HUES64 (cell line): ENCODE data around the gene WNT16.

Source experiments
- H3K27ac ChIP-seq: 2 replicates; pipeline ENCODE4 v1.7.0; 2013; ENCODE audit warnings: low read depth, low read length, inconsistent platforms
- H3K27me3 ChIP-seq: 2 replicates; pipeline ENCODE4 v1.6.1; 2013; ENCODE audit warnings: mild to moderate bottlenecking, low read length; ENCODE audit not compliant: insufficient read depth
- H3K36me3 ChIP-seq: 2 replicates; pipeline ENCODE4 v1.6.1; 2013; ENCODE audit warnings: mild to moderate bottlenecking, low read length; ENCODE audit not compliant: insufficient read depth
- H3K4me1 ChIP-seq: 2 replicates; pipeline ENCODE4 v1.6.1; 2013; ENCODE audit warnings: mild to moderate bottlenecking, low read length, moderate library complexity; ENCODE audit not compliant: insufficient read depth
- H3K4me3 ChIP-seq: 2 replicates; pipeline ENCODE4 v1.5.1; 2013; ENCODE audit warnings: mild to moderate bottlenecking, low read length, moderate library complexity
- H3K9ac ChIP-seq: 2 replicates; pipeline ENCODE4 v1.6.1; 2013; ENCODE audit warnings: mild to moderate bottlenecking, low read depth, low read length
- H3K9me3 ChIP-seq: 2 replicates; pipeline ENCODE4 v1.6.1; 2013; ENCODE audit warnings: low read depth, low read length; ENCODE audit not compliant: insufficient read depth
- WGBS: fragments of 150-250, 120-280 bp; methylation state at CpG from one replicate; pipeline ENCODE4 v1.1.7; 2013; ENCODE audit warnings: missing lambda C conversion rate; 5-methylcytosine and 5-hydroxymethylcytosine counted together

The WNT16 gene

DNA sequence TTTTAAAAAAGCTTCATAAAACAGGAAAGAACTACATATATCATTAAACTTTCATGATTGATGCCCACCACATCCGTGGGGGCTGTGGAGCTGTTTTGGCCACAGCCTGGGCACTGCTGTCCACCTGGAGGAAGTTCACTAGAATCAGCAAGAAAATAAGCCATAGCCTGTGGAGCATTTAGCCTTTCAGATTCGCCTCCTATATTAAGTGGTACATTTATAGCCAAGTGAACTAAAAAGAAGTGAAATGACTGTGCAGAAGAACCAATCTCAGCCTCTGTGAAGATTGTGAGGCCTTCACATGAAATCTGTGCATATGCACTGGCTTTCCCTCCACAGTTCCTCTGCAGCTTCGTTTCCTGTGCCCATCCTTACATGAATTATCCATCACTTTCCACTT is 23.5 kb downstream of the WNT16 start:
- 92% methylated on average over 3 of the region's 3 CpGs for WGBS

DNA sequence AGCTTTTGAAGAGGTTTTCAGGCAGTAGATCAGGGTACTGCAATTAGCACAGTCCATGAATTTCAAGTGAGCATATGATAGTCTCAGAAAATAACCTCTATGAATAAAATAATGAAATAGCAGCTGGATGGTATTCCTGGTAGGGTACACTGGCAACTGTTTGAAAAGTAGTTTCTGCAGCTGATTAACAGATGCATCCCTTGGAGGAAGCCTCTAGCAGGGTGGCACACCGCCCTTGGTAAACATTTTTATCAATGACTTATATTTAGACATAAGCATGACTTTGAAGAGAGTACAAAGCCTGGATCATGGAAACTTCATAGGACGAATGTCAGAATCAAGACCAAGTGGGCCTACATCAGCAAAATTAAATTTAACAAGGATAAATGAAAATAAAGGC is 26.8 kb downstream of the WNT16 start:
- peaks cover 98% of the 10 kb centered on the region for H3K36me3 ChIP-seq
- no peaks in the 10 kb centered on the region for H3K9me3 ChIP-seq
- no peak overlapping the region for H3K4me3 ChIP-seq
- WGBS: 100% methylated on average over 1 of the region's 2 CpGs
- no peak overlapping the region for H3K9ac ChIP-seq
- H3K27me3 ChIP-seq: no peaks in the 10 kb centered on the region
- H3K4me1 ChIP-seq: peaks cover 16% of the 10 kb centered on the region
- no peak overlapping the region for H3K27ac ChIP-seq

More for the DNA sequence above, 23.5 kb downstream of the WNT16 start:
- Histone ChIP-seq H3K4me3 (no peak overlapping the region), H3K27ac (no peak overlapping the region), H3K27me3 (no peaks in the 10 kb centered on the region), H3K9ac (no peak overlapping the region), H3K36me3 (peaks cover 70% of the 10 kb centered on the region), H3K4me1 (no peaks in the 10 kb centered on the region), H3K9me3 (no peaks in the 10 kb centered on the region)

GRCh38 chr7:121360564-121360963 is 31.8 kb downstream of the WNT16 start:
- H3K4me1 ChIP-seq: peaks cover 21% of the 10 kb centered on the region
- peaks cover 95% of the 10 kb centered on the region for H3K36me3 ChIP-seq
- H3K4me3 ChIP-seq: no peak overlapping the region
- no peak overlapping the region for H3K27ac ChIP-seq
- whole genome bisulfite sequencing: 99% methylated on average over 4 of the region's 5 CpGs
- H3K9me3 ChIP-seq: no peaks in the 10 kb centered on the region
- H3K9ac ChIP-seq: no peak overlapping the region
- H3K27me3 ChIP-seq: no peaks in the 10 kb centered on the region

DNA sequence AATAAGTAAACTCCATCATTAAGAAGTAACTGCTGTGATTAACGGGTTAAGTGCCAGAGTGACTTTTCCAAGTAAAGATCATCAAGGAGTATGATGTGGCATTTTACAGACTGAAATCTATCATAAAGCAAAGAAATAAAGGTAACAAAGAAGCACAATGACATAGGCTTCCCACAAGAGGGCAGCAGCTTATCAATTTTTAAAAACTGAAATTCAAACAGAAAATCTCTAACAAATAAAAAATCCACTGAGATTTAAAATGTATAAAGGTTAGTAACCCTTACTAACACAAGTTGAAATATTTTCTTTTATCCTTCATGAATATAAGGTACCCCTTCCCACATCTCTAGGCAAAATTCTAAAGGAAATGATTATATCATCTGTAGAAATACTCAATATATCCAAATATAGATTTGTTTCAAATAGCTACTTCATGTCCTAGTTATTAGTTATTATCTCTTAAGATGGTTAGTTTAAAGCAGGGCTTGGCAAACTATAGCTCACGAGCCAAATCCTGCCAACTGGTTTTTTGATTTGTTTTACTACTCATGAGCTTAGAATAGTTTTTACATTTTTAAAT is 38.1 kb downstream of the WNT16 start:
- Histone ChIP-seq H3K9me3 (no peaks in the 10 kb centered on the region), H3K27me3 (no peaks in the 10 kb centered on the region), H3K27ac (no peak overlapping the region), H3K9ac (no peak overlapping the region), H3K36me3 (peaks cover 78% of the 10 kb centered on the region), H3K4me3 (no peak overlapping the region), H3K4me1 (peaks cover 12% of the 10 kb centered on the region; the same call in 1 of the 2 replicates)
- 92% methylated on average over 2 of the region's 2 CpGs for WGBS

DNA sequence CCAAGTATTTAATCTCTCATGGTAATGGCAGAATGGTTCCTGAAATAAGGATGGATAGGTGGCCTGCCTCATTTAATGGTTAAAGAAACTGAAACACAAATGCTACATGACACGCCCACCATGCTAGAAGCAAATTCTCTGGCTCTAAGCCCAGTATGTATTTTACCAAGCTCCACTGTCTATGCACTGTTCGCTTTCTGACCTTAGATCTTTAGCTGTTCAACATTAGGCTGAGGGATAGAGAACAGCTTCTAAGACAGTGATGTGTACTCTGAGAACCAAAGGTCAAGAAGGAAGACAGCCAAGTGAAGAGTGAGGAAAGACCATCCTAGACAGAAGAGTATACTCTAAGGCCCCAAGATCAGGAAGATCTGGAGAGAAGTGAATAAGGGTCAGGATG is 40.7 kb downstream of the WNT16 start:
- no peaks in the 10 kb centered on the region for H3K27me3 ChIP-seq
- H3K4me1 ChIP-seq: peaks cover 10% of the 10 kb centered on the region; the same call in 1 of the 2 replicates
- H3K9me3 ChIP-seq: no peaks in the 10 kb centered on the region
- H3K4me3 ChIP-seq: no peak overlapping the region
- WGBS: 95% methylated on average over 2 of the region's 2 CpGs
- H3K36me3 ChIP-seq: peaks cover 77% of the 10 kb centered on the region
- H3K9ac ChIP-seq: no peak overlapping the region
- no peak overlapping the region for H3K27ac ChIP-seq

GRCh38 chr7:121371367-121371766 is 42.6 kb downstream of the WNT16 start:
- WGBS: 91% methylated on average over 1 of the region's 1 CpG
- H3K36me3 ChIP-seq: peaks cover 78% of the 10 kb centered on the region
- no peaks in the 10 kb centered on the region for H3K9me3 ChIP-seq
- no peak overlapping the region for H3K4me3 ChIP-seq
- H3K4me1 ChIP-seq: peaks cover 7% of the 10 kb centered on the region; the same call in 1 of the 2 replicates
- H3K27me3 ChIP-seq: no peaks in the 10 kb centered on the region
- H3K27ac ChIP-seq: no peak overlapping the region
- no peak overlapping the region for H3K9ac ChIP-seq

DNA sequence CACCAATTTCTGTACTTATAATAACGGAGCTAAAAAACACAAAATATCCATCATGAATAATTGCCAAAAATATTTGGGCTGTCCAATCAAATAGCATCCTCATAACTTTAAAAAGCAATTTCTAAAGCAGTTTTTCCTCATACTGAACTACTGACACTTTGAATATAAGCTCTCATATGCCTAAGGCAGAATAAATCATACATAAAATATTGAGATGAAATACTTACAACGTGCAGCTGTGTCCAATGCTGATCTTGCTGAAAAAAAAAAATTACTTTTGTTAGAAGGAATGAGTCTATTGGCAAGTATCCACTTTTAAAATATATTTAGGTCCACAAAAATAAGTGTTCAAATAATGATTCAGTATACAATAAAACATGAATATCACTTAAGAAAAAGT is 43.1 kb downstream of the WNT16 start:
- Histone ChIP-seq H3K4me3 (no peak overlapping the region), H3K36me3 (peaks cover 79% of the 10 kb centered on the region), H3K4me1 (peaks cover 7% of the 10 kb centered on the region; the same call in 1 of the 2 replicates), H3K27me3 (no peaks in the 10 kb centered on the region), H3K9ac (no peak overlapping the region), H3K9me3 (no peaks in the 10 kb centered on the region), H3K27ac (no peak overlapping the region)
- 97% methylated on average over 1 of the region's 2 CpGs for WGBS

GRCh38 chr7:121372376-121373010 is 43.7 kb downstream of the WNT16 start:
- Histone ChIP-seq H3K9me3 (no peaks in the 10 kb centered on the region), H3K27me3 (no peaks in the 10 kb centered on the region), H3K4me3 (no peak overlapping the region), H3K9ac (no peak overlapping the region), H3K27ac (no peak overlapping the region), H3K36me3 (peaks cover 82% of the 10 kb centered on the region), H3K4me1 (peaks cover 5% of the 10 kb centered on the region; the same call in 1 of the 2 replicates)
- 100% methylated on average over 1 of the region's 2 CpGs for WGBS

DNA sequence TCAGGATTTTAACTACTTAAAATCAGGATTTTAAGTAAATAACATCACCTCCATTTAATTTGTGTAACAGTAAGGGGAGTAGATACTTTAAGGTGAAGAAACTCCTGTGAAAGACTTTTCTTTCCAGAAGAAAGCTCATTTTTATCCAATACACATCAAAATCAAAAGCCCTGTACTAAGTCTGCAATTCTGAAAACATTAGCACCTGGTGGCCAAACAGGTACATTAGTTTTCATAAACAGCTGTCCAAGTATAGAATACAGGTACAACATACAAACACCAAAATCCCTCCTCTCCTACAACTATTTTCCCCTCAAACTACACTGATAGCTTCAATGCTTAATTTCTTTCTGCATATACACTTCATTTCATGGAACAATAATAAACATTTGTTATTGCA is 44.4 kb downstream of the WNT16 start:
- Histone ChIP-seq H3K9ac (no peak overlapping the region), H3K27ac (no peak overlapping the region), H3K9me3 (no peaks in the 10 kb centered on the region), H3K4me1 (no peaks in the 10 kb centered on the region), H3K36me3 (peaks cover 82% of the 10 kb centered on the region), H3K4me3 (no peak overlapping the region), H3K27me3 (no peaks in the 10 kb centered on the region)

DNA sequence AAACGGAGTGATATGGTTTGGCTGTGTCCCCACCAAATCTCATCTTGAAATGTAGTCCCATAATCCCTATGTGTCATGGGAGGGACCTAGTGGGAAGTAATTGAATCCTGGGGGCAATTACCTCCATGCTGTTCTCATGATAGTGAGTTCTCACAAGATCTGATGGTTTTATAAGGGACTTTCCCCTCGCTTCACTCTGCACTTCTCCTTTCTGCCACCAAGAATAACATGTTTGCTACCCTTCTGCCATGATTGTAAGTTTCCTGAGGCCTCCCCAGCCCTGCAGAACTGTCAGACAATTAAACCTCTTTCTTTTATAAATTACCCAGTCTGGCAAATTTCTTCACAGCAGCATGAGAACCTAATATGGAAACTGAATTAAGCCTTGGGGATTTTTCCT is 48.2 kb downstream of the WNT16 start:
- 97% methylated on average over 2 of the region's 2 CpGs for WGBS

DNA sequence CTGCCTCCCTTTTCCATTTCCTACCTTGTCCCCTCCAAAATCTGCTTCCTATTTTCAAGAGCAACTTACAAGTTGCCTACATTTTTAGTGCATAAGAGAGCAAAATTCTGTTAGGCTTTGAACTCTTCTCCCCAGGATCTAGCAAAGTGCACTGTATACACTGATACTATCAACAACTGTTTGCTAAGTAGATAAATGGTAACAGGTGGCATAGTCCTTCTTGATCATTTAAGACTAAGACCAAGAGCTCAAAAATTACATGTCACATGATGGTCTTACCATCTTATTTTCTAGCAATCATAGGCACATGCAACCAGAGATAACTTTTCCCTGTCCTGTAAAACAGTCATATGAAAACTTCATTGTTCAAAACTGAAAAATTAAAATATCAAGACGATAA is 51.1 kb downstream of the WNT16 start:
- H3K4me1 ChIP-seq: no peaks in the 10 kb centered on the region
- no peak overlapping the region for H3K27ac ChIP-seq
- H3K27me3 ChIP-seq: no peaks in the 10 kb centered on the region
- no peak overlapping the region for H3K4me3 ChIP-seq
- H3K36me3 ChIP-seq: peaks cover 64% of the 10 kb centered on the region
- WGBS: 91% methylated on average over 1 of the region's 1 CpG
- H3K9ac ChIP-seq: no peak overlapping the region
- no peaks in the 10 kb centered on the region for H3K9me3 ChIP-seq

More for the DNA sequence above, 48.2 kb downstream of the WNT16 start:
- no peaks in the 10 kb centered on the region for H3K4me1 ChIP-seq
- peaks cover 85% of the 10 kb centered on the region for H3K36me3 ChIP-seq
- H3K9me3 ChIP-seq: no peaks in the 10 kb centered on the region
- no peak overlapping the region for H3K4me3 ChIP-seq
- H3K27me3 ChIP-seq: no peaks in the 10 kb centered on the region
- H3K27ac ChIP-seq: no peak overlapping the region
- no peak overlapping the region for H3K9ac ChIP-seq
